GM18502 (cell line): ENCODE results near the gene TTLL11.
"Not testable (repeated sequence)": the region's sequence is repeated elsewhere in the genome, so short reads cannot be mapped to it uniquely, and the experiment has no call there.

Experiments
- ATAC-seq: cut with Tn5 transposase; IDR thresholded peaks from one replicate; pipeline ENCODE4 v1.9.1; 2021; ENCODE audit warnings: mild to moderate bottlenecking; ENCODE audit not compliant: unreplicated experiment, poor library complexity

TTLL11 gene

GRCh38 chr9:122020398-122020797, 72.7 kb downstream of the TTLL11 start:
- no peak for ATAC-seq

- no peak for ATAC-seq
These were observed 76.4 kb downstream of the TTLL11 start for GRCh38 chr9:122016744-122017143.

- no peak for ATAC-seq
These were observed 76.8 kb downstream of the TTLL11 start for GRCh38 chr9:122016309-122016708.

GRCh38 chr9:122015170-122015821, 77.8 kb downstream of the TTLL11 start:
- no peak for ATAC-seq

- no peak for ATAC-seq
These were observed 81.2 kb downstream of the TTLL11 start for GRCh38 chr9:122011818-122012498.

GRCh38 chr9:122008559-122008958, 84.5 kb downstream of the TTLL11 start:
- ATAC-seq, result no peak

GRCh38 chr9:122007837-122008236, 85.3 kb downstream of the TTLL11 start:
- ATAC-seq, result no peak

- ATAC-seq, result no peak
These were observed 87.5 kb downstream of the TTLL11 start for GRCh38 chr9:122005597-122005996.

GRCh38 chr9:122004589-122004988, 88.5 kb downstream of the TTLL11 start:
- no peak for ATAC-seq

- no peak for ATAC-seq
These were observed 91.5 kb downstream of the TTLL11 start for GRCh38 chr9:122001491-122002201.

GRCh38 chr9:122000526-122000925, 92.6 kb downstream of the TTLL11 start:
- not testable (repeated sequence) for ATAC-seq

GRCh38 chr9:121999556-121999955, 93.6 kb downstream of the TTLL11 start:
- no peak for ATAC-seq

GRCh38 chr9:121998513-121999049, 94.5 kb downstream of the TTLL11 start:
- no peak for ATAC-seq

- no peak for ATAC-seq
These were observed 95.3 kb downstream of the TTLL11 start for GRCh38 chr9:121997791-121998190.

GRCh38 chr9:121996783-121997182, 96.3 kb downstream of the TTLL11 start:
- no peak for ATAC-seq

GRCh38 chr9:121995997-121996396, 97.1 kb downstream of the TTLL11 start:
- ATAC-seq, result no peak

GRCh38 chr9:121992571-121993212, 100.4 kb downstream of the TTLL11 start:
- ATAC-seq, result no peak

GRCh38 chr9:121991307-121991661, 101.8 kb downstream of the TTLL11 start:
- no peak for ATAC-seq

GRCh38 chr9:121990600-121991306, 102.4 kb downstream of the TTLL11 start:
- no peak for ATAC-seq

GRCh38 chr9:121989010-121989409, 104.1 kb downstream of the TTLL11 start:
- ATAC-seq, result no peak
